H1 (cell line): ENCODE data around the gene ME3. TPM values are rescaled to one million over a fixed set of nuclear protein-coding genes. Genes with fewer than 3 reads are reported as not detected.

Experiments
- CTCF ChIA-PET: fragments of 300-600 bp; sonication (Branson Sonifier 250); formaldehyde crosslinking; loops from one replicate; lab custom pipeline; 2021; ENCODE audit not compliant: partially characterized antibody; lab: Charles Lee
- POLR2A ChIA-PET: fragments of 300-600 bp; sonication (Branson Sonifier 250); formaldehyde crosslinking; loops from one replicate; lab custom pipeline; 2021; ENCODE audit warnings: inconsistent platforms; ENCODE audit not compliant: partially characterized antibody; lab: Charles Lee
- DNase-seq, 2 experiments: peaks; one replicate each; pipeline versions ENCODE4 v3.0.0 to v3.0.0-alpha.2; 2010 to 2022; ENCODE audit warnings: low spot score in 2 of 2, low read depth in 1 of 2, mixed read lengths in 1 of 2
- FAIRE-seq: peaks from 2 replicates; lab custom pipeline; 2011; peaks lifted over from hg19 to GRCh38; lab: Jason Lieb, UNC
- H2AFZ ChIP-seq: 2 replicates; pipeline ENCODE4 v1.8.1; 2012; ENCODE audit warnings: low read length, inconsistent platforms
- H2AK5ac ChIP-seq: 2 replicates; pipeline ENCODE4 v1.6.1; 2013; ENCODE audit warnings: low read depth, low read length
- H2BK120ac ChIP-seq: replicated peaks from 2 replicates; pipeline ENCODE3; 2013; ENCODE audit warnings: low read depth, low read length, inconsistent platforms
- H2BK12ac ChIP-seq: 2 replicates; pipeline ENCODE4 v1.6.1; 2013; ENCODE audit warnings: low read depth, low read length
- H2BK15ac ChIP-seq: 2 replicates; pipeline ENCODE4 v1.6.1; 2013; ENCODE audit warnings: low read length
- H2BK20ac ChIP-seq: 2 replicates; pipeline ENCODE4 v1.6.1; 2013; ENCODE audit warnings: low read length
- H2BK5ac ChIP-seq: 2 replicates; pipeline ENCODE4 v1.6.1; 2013; ENCODE audit warnings: low read depth, low read length
- H3K14ac ChIP-seq: 2 replicates; pipeline ENCODE4 v1.6.1; 2013; ENCODE audit warnings: inconsistent platforms; ENCODE audit not compliant: insufficient read length
- H3K18ac ChIP-seq: 2 replicates; pipeline ENCODE4 v1.6.1; 2013; ENCODE audit warnings: low read length; ENCODE audit errors: extremely low read depth
- H3K23ac ChIP-seq: 2 replicates; pipeline ENCODE4 v1.6.1; 2013; ENCODE audit warnings: inconsistent platforms; ENCODE audit not compliant: insufficient read length
- H3K23me2 ChIP-seq: 2 replicates; pipeline ENCODE4 v1.6.1; 2013; ENCODE audit warnings: low read depth, low read length
- H3K27ac ChIP-seq: 2 replicates; pipeline ENCODE4 v1.6.1; 2011; ENCODE audit warnings: low read depth, low read length, inconsistent platforms
- H3K27me3 ChIP-seq, 4 experiments: replicated peaks in 1 of 4; 1 replicate in 1 of 4; 2 replicates in 3 of 4; pipeline versions ENCODE4 v1.6.1 to v1.8.1; 2011 to 2013; ENCODE audit warnings: low read length in 3 of 4, mild to moderate bottlenecking in 3 of 4, inconsistent platforms in 2 of 4, mixed read lengths in 2 of 4, moderate library complexity in 1 of 4; ENCODE audit not compliant: control insufficient read depth in 3 of 4, insufficient read depth in 3 of 4; ENCODE audit errors: extremely low read depth in 1 of 4
- H3K36me3 ChIP-seq, 4 experiments: 2 replicates each; pipeline versions ENCODE4 v1.6.1 to v1.8.1; 2011 to 2013; ENCODE audit warnings: mild to moderate bottlenecking in 4 of 4, low read length in 3 of 4, moderate library complexity in 2 of 4, control low read depth in 1 of 4, inconsistent platforms in 1 of 4; ENCODE audit not compliant: insufficient read depth in 4 of 4, control insufficient read depth in 2 of 4
- H3K4ac ChIP-seq: replicated peaks from 2 replicates; pipeline ENCODE3; 2013; ENCODE audit warnings: low read length, low read depth, mixed read lengths, inconsistent platforms; ENCODE audit not compliant: insufficient read length
- H3K4me1 ChIP-seq, 4 experiments: replicated peaks in 1 of 4; 1 replicate in 1 of 4; 2 replicates in 3 of 4; pipeline versions ENCODE4 v1.6.1 to v1.8.1; 2011 to 2013; ENCODE audit warnings: low read length in 3 of 4, inconsistent platforms in 2 of 4, mixed read lengths in 1 of 4; ENCODE audit not compliant: insufficient read depth in 4 of 4, control insufficient read depth in 3 of 4
- H3K4me2 ChIP-seq, 2 experiments: 2 replicates each; pipeline versions ENCODE4 v1.6.1 to v1.8.1; 2011 to 2013; ENCODE audit warnings: low read depth in 2 of 2, low read length in 2 of 2, control low read depth in 1 of 2, inconsistent platforms in 1 of 2, mild to moderate bottlenecking in 1 of 2; ENCODE audit not compliant: insufficient read depth in 1 of 2
- H3K4me3 ChIP-seq, 4 experiments: fragments of 200-600, 300-600 bp in 1 of 4; sonication (generic), shearing (Covaris generic), sonication (Bioruptor Twin) in 1 of 4; 2 replicates each; pipeline versions ENCODE4 v1.5.1 to v1.8.1; 2011 to 2016; ENCODE audit warnings: low read length in 4 of 4, low read depth in 3 of 4, control low read depth in 2 of 4, inconsistent platforms in 2 of 4, mild to moderate bottlenecking in 2 of 4, mixed read lengths in 1 of 4, moderate library complexity in 1 of 4; ENCODE audit not compliant: insufficient read depth in 2 of 4; ENCODE audit errors: extremely low read depth in 1 of 4
- H3K56ac ChIP-seq: replicated peaks from 2 replicates; pipeline ENCODE3; 2013; ENCODE audit warnings: low read depth, mild to moderate bottlenecking, mixed read lengths, low read length, inconsistent platforms; ENCODE audit not compliant: insufficient read length
- H3K79me1 ChIP-seq: 2 replicates; pipeline ENCODE4 v1.6.1; 2013; ENCODE audit warnings: low read depth, low read length, control low read depth
- H3K79me2 ChIP-seq, 2 experiments: 2 replicates each; pipeline versions ENCODE4 v1.6.1 to v1.8.1; 2012 to 2013; ENCODE audit warnings: low read length in 2 of 2, mild to moderate bottlenecking in 2 of 2, inconsistent platforms in 1 of 2; ENCODE audit not compliant: insufficient read depth in 2 of 2, control insufficient read depth in 1 of 2
- H3K9ac ChIP-seq, 4 experiments: replicated peaks in 1 of 4; 1 replicate in 1 of 4; 2 replicates in 3 of 4; pipeline versions ENCODE4 v1.6.1 to v1.8.1; 2011 to 2013; ENCODE audit warnings: low read depth in 3 of 4, low read length in 3 of 4, control low read depth in 2 of 4, mild to moderate bottlenecking in 2 of 4, moderate library complexity in 2 of 4, inconsistent platforms in 1 of 4; ENCODE audit errors: extremely low read depth in 1 of 4
- H3K9me3 ChIP-seq, 2 experiments: 2 replicates each; pipeline versions ENCODE4 v1.6.1 to v1.8.1; 2012 to 2013; ENCODE audit warnings: mild to moderate bottlenecking in 2 of 2, moderate library complexity in 2 of 2, control low read depth in 1 of 2, inconsistent platforms in 1 of 2, low read depth in 1 of 2, low read length in 1 of 2, mixed read lengths in 1 of 2; ENCODE audit not compliant: insufficient read depth in 2 of 2
- H4K20me1 ChIP-seq, 2 experiments: replicated peaks in 1 of 2; 2 replicates each; pipeline versions ENCODE3 to v1.8.1; 2011 to 2013; ENCODE audit warnings: inconsistent platforms in 2 of 2, low read length in 2 of 2, mild to moderate bottlenecking in 1 of 2; ENCODE audit not compliant: insufficient read depth in 2 of 2, control insufficient read depth in 1 of 2
- H4K5ac ChIP-seq: 2 replicates; pipeline ENCODE4 v1.6.1; 2013; ENCODE audit warnings: low read length, low read depth, mixed read lengths, inconsistent platforms; ENCODE audit not compliant: insufficient read length
- H4K8ac ChIP-seq: 2 replicates; pipeline ENCODE4 v1.8.0; 2013; ENCODE audit warnings: mild to moderate bottlenecking, moderate library complexity, low read length, inconsistent platforms; ENCODE audit not compliant: insufficient read depth; ENCODE audit errors: extremely low read depth
- H4K91ac ChIP-seq: replicated peaks from 2 replicates; pipeline ENCODE3; 2013; ENCODE audit warnings: low read length, mixed read lengths, inconsistent platforms; ENCODE audit not compliant: insufficient read length
- ASH2L ChIP-seq: fragments of 200-600, 300-600 bp; sonication (generic); IDR thresholded peaks from one replicate; pipeline ENCODE4 v1.7.1; 2017; ENCODE audit warnings: low read length
- ATF3 ChIP-seq: IDR thresholded peaks from 2 replicates; pipeline ENCODE4 v1.6.1; 2011; ENCODE audit warnings: low read depth, mild to moderate bottlenecking, low read length; ENCODE audit not compliant: insufficient read depth
- E2F6 ChIP-seq: IDR thresholded peaks from 2 replicates; pipeline ENCODE4 v1.6.1; 2012; ENCODE audit warnings: inconsistent platforms
- HDAC2 ChIP-seq, 2 experiments: fragments of 300-600 bp in 1 of 2; sonication (generic) in 1 of 2; IDR thresholded peaks; 2 replicates each; pipeline ENCODE4 v1.6.1; 2011 to 2012; ENCODE audit warnings: low read depth in 2 of 2, low read length in 2 of 2, mild to moderate bottlenecking in 2 of 2, moderate library complexity in 2 of 2, borderline replicate concordance in 1 of 2, inconsistent platforms in 1 of 2
- JUN ChIP-seq: IDR thresholded peaks from 2 replicates; pipeline ENCODE4 v1.6.1; 2011; ENCODE audit warnings: low read depth, mild to moderate bottlenecking, improper control_type of control experiment, low read length
- NRF1 ChIP-seq: IDR thresholded peaks from 2 replicates; pipeline ENCODE4 v1.6.1; 2011; ENCODE audit warnings: mild to moderate bottlenecking, low read depth, low read length, improper control_type of control experiment
- POLR2A ChIP-seq, 2 experiments: IDR thresholded peaks; 1 replicate in 1 of 2; 2 replicates in 1 of 2; pipeline ENCODE4 v1.6.1; 2011; ENCODE audit warnings: low read depth in 2 of 2, low read length in 2 of 2, mild to moderate bottlenecking in 2 of 2; ENCODE audit errors: control extremely low read depth in 1 of 2
- RNF2 ChIP-seq: fragments of 200-900, 300-1000 bp; sonication (generic); IDR thresholded peaks from 2 replicates; pipeline ENCODE4 v1.7.1; 2016; ENCODE audit warnings: borderline replicate concordance, low read depth, mild to moderate bottlenecking, antibody characterized with exemption, low read length; ENCODE audit not compliant: poor library complexity, severe bottlenecking; ENCODE audit errors: missing control alignments
- SAP30 ChIP-seq: fragments of 300-600 bp; sonication (generic); IDR thresholded peaks from 2 replicates; pipeline ENCODE4 v1.7.1; 2012; ENCODE audit warnings: low read length, moderate library complexity, mild to moderate bottlenecking, inconsistent platforms; ENCODE audit not compliant: insufficient read depth, insufficient replicate concordance
- SIX5 ChIP-seq: IDR thresholded peaks from 2 replicates; pipeline ENCODE4 v1.6.1; 2011; ENCODE audit warnings: mild to moderate bottlenecking, low read depth, low read length
- SP1 ChIP-seq: IDR thresholded peaks from 2 replicates; pipeline ENCODE4 v1.6.1; 2011; ENCODE audit warnings: low read depth, low read length
- whole genome bisulfite sequencing, 2 experiments: shearing (Covaris generic) in 1 of 2; methylation state at CpG; one replicate each; pipeline versions ENCODE4 v1.1.6 to v1.1.7; 2013 to 2015; ENCODE audit warnings: low lambda C conversion rate in 2 of 2, mixed read lengths in 2 of 2, inconsistent platforms in 1 of 2, low coverage in 1 of 2, missing lambda C conversion rate in 1 of 2; ENCODE audit not compliant: insufficient replicate concordance in 2 of 2, insufficient coverage in 1 of 2, insufficient read length in 1 of 2; ENCODE audit errors: extremely low coverage in 1 of 2, missing lambda C conversion rate in 1 of 2; 5-methylcytosine and 5-hydroxymethylcytosine counted together
- polyA plus RNA-seq, 7 experiments: library from polyadenylated mRNA; depleted of rRNA in 3 of 7; stranded (reverse) in 5 of 7; unstranded in 2 of 7; fragments of >200 nt in 5 of 7; fragments of 200-250 nt in 2 of 7; gene quantifications; 1 replicate in 5 of 7; 2 replicates in 1 of 7; 4 replicates in 1 of 7; pipeline versions ENCODE4 v1.2.1 to v1.2.3, GENCODE V29; 2011 to 2013; ENCODE audit warnings: missing spikeins in 2 of 7, mixed read lengths in 2 of 7
- total RNA-seq: library from RNA; stranded (reverse); fragmentation: NEBNext Ultra II Directional; extraction: Animal tissue kit (Norgen Biotek cat#: 25700); gene quantifications from 2 replicates; pipeline ENCODE4 v1.2.1, GENCODE V29; 2021

ME3 gene
- total and polyA plus RNA-seq, 2 of the 8 experiments (the other 6 are each of a cell fraction or from before 2014, with no cell fraction given): 1.5 to 2.8 TPM

GRCh38 chr11:86630229-86630981, 42.0 kb downstream of the ME3 start:
- FAIRE-seq (no peak), DNase-seq (no peak)
- Histone ChIP-seq H3K23ac (no peak overlapping the region), H3K79me2 (no peaks in the 10 kb centered on the region), H2AK5ac (no peak overlapping the region), H3K56ac (no peak overlapping the region), H3K4me2 (no peak overlapping the region), H3K4me1 (no peaks in the 10 kb centered on the region; a peak in 1 of 7 replicates), H3K4me3 (no peak overlapping the region), H3K9ac (no peak overlapping the region), H3K27ac (no peak overlapping the region), H3K79me1 (no peaks in the 10 kb centered on the region), H4K5ac (no peak overlapping the region), H3K27me3 (no peaks in the 10 kb centered on the region), H2BK12ac (no peak overlapping the region), H3K36me3 (no peaks in the 10 kb centered on the region), H3K4ac (no peak overlapping the region), H2AFZ (no peak overlapping the region), H2BK5ac (no peak overlapping the region), H3K23me2 (no peaks in the 10 kb centered on the region; the same call in 1 of the 2 replicates), H3K18ac (no peak overlapping the region), H2BK120ac (no peak overlapping the region), H3K9me3 (no peaks in the 10 kb centered on the region), H4K91ac (no peak overlapping the region), H2BK15ac (no peak overlapping the region), H2BK20ac (no peak overlapping the region), H4K8ac (no peak overlapping the region), H3K14ac (no peak overlapping the region), H4K20me1 (no peaks in the 10 kb centered on the region)
- 91% methylated on average over 8 of the region's 8 CpGs; no CpG with 5 or more reads in 1 of the 2 experiments for WGBS, 2 experiments
- CTCF ChIA-PET: interaction anchor here (0.8 to 3.7 kb wide), 5 partner anchors 9 to 239 kb away, joined by 3 to 22 read pairs (median 3); no protein-coding TSS in a partner anchor
- POLR2A ChIA-PET: no interaction called here
- TF ChIP-seq POLR2A (IDR thresholded peaks at IDR 0.05; ENCODE audit: control extremely low read depth in 1 of 2, low read depth in 2 of 2, low read length in 2 of 2) (no peak), NRF1 (no peak), SP1 (no peak), ATF3 (no peak), E2F6 (no peak), JUN (no peak), RNF2 (no peak), HDAC2 (IDR thresholded peaks at IDR 0.05; ENCODE audit: borderline replicate concordance in 1 of 2, low read depth in 2 of 2, low read length in 2 of 2) (no peak), SIX5 (no peak), ASH2L (no peak), SAP30 (no peak)
